GM12874 (cell line): ENCODE results near the gene CCDC102A.

Experiments
- CTCF ChIP-seq: IDR thresholded peaks from 2 replicates; pipeline ENCODE4 v1.5.1; 2011; ENCODE audit warnings: low read depth, mild to moderate bottlenecking, control low read depth, low read length, moderate library complexity; ENCODE audit not compliant: insufficient read depth

Gene CCDC102A

GRCh38 chr16:57533431-57534336, 2.7 kb downstream of the CCDC102A start:
- TF ChIP-seq CTCF: no peak

- TF ChIP-seq CTCF: no peak
Measured at GRCh38 chr16:57532266-57532625, 4.1 kb downstream of the CCDC102A start.

- no peak for TF ChIP-seq CTCF
Measured at GRCh38 chr16:57531635-57532265, 4.6 kb downstream of the CCDC102A start.

- no peak for TF ChIP-seq CTCF
Measured at GRCh38 chr16:57531253-57531575, 5.2 kb downstream of the CCDC102A start.

- TF ChIP-seq CTCF: no peak
Measured at GRCh38 chr16:57530522-57531252, 5.7 kb downstream of the CCDC102A start.

- no peak for TF ChIP-seq CTCF
Measured at GRCh38 chr16:57530104-57530521, 6.3 kb downstream of the CCDC102A start.

- TF ChIP-seq CTCF: no peak
Measured at GRCh38 chr16:57529391-57530103, 6.8 kb downstream of the CCDC102A start.
